Osteocyte (in vitro differentiated cells): ENCODE data around the gene C3. TPM values are rescaled to one million over a fixed set of nuclear protein-coding genes. Genes with fewer than 3 reads are reported as not detected.

Experiments used
- DNase-seq: peaks from one replicate; pipeline ENCODE4 v3.0.0; 2021; ENCODE audit warnings: mixed read lengths; ENCODE audit not compliant: unreplicated experiment; ENCODE audit errors: extremely low spot score
- H3K27ac Mint-ChIP-seq: one replicate; pipeline ENCODE4 v1.8.0; 2021; ENCODE audit warnings: mild to moderate bottlenecking, mixed read lengths; ENCODE audit not compliant: unreplicated experiment
- H3K27me3 Mint-ChIP-seq: one replicate; pipeline ENCODE4 v1.8.0; 2021; ENCODE audit warnings: mixed read lengths; ENCODE audit not compliant: unreplicated experiment
- H3K36me3 Mint-ChIP-seq: one replicate; pipeline ENCODE4 v1.8.0; 2021; ENCODE audit warnings: mixed read lengths; ENCODE audit not compliant: unreplicated experiment
- H3K4me1 Mint-ChIP-seq: one replicate; pipeline ENCODE4 v1.8.0; 2021; ENCODE audit warnings: mixed read lengths; ENCODE audit not compliant: unreplicated experiment
- H3K4me3 Mint-ChIP-seq: one replicate; pipeline ENCODE4 v1.8.0; 2021; ENCODE audit warnings: mild to moderate bottlenecking, moderate library complexity, mixed read lengths; ENCODE audit not compliant: unreplicated experiment
- H3K9me3 Mint-ChIP-seq: one replicate; pipeline ENCODE4 v1.8.0; 2021; ENCODE audit warnings: mixed read lengths; ENCODE audit not compliant: unreplicated experiment
- total RNA-seq: library from RNA; stranded (reverse); gene quantifications from 2 replicates; pipeline ENCODE4 v1.2.1, GENCODE V29; 2021
- TF ChIP-seq, protein P1 (sequence below): fragments of 200-600 bp; sonication (generic); IDR thresholded peaks from 2 replicates; pipeline ENCODE4 v1.5.0; 2021; ENCODE audit warnings: antibody characterized with exemption, mild to moderate bottlenecking, moderate library complexity

C3 gene
- total RNA-seq, 1 donor from 2014 or later = 0.56 TPM

DNA sequence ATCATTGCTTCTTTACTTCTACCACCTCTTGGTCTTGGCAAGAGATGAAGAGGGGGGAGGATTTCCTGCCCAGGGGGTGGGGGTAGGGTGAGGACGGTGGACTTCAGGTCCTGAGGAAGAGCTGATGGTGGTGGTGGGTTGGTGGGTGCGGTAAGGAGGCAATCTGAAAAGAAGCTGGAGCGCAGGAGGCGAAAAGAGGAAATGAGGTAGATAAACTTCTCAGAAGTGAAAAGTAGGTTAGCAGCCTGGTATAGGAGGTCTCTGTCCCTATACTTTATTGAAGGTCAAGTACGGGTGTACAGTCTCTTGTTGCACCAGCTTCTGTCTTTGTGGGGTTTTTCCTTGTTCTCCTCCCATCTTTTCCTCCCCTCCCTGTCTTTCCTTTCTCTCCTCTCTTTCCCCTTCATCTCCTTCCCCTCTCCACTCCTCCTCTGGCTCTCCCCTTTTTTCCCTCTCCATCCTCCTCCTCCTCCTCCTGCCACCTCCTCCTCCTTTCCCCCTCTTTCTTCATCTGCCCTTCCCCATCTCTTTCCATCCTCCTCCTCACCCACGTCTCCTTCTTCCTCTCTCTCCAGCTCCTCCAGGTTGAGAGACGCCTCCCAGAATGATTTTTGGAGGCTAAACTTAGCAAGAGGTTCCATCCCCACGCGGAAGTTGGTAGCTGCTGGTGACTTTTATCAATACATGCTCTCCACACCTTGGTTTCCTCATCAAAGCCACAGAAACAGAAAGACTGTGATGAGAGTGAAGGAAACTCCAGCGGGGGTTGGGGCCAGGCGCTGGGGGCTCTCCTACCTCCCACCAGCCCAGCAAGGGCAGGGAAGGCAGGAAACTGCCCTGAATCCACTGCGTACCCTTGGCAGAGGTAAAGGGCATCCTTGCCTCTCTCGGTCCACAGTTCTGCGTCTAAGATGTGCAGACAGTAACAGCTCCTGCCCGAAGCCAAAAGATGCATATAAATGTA, 65.8 kb downstream of the C3 start:
- no peaks in the 10 kb centered on the region for H3K27me3 Mint-ChIP-seq
- H3K36me3 Mint-ChIP-seq = no peaks in the 10 kb centered on the region

DNA sequence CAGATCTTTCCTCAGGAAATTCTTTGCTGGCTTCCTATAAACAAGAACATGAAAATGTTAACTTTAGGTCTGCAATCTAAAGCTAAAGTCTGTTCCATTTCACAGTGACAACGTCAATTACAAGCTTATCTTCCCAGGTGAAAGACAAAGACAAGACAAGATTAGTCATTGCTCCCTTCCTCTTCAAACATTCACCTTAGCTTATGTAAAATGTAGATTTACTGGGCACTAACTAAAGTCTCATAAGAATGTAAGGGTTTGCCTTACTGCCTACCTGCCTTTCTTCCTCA, 67.7 kb downstream of the C3 start:
- H3K4me1 Mint-ChIP-seq = no peaks in the 10 kb centered on the region
- TF ChIP-seq, protein P1, sequence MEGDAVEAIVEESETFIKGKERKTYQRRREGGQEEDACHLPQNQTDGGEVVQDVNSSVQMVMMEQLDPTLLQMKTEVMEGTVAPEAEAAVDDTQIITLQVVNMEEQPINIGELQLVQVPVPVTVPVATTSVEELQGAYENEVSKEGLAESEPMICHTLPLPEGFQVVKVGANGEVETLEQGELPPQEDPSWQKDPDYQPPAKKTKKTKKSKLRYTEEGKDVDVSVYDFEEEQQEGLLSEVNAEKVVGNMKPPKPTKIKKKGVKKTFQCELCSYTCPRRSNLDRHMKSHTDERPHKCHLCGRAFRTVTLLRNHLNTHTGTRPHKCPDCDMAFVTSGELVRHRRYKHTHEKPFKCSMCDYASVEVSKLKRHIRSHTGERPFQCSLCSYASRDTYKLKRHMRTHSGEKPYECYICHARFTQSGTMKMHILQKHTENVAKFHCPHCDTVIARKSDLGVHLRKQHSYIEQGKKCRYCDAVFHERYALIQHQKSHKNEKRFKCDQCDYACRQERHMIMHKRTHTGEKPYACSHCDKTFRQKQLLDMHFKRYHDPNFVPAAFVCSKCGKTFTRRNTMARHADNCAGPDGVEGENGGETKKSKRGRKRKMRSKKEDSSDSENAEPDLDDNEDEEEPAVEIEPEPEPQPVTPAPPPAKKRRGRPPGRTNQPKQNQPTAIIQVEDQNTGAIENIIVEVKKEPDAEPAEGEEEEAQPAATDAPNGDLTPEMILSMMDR = no peak
- H3K9me3 Mint-ChIP-seq = no peaks in the 10 kb centered on the region
- H3K27me3 Mint-ChIP-seq = no peaks in the 10 kb centered on the region
- DNase-seq = no peak
- no peak overlapping the region for H3K4me3 Mint-ChIP-seq
- no peak overlapping the region for H3K27ac Mint-ChIP-seq
- no peaks in the 10 kb centered on the region for H3K36me3 Mint-ChIP-seq

More for the DNA sequence above, 65.8 kb downstream of the C3 start:
- no peak overlapping the region for H3K27ac Mint-ChIP-seq
- no peaks in the 10 kb centered on the region for H3K4me1 Mint-ChIP-seq
- TF ChIP-seq, protein P1 = no peak
- H3K4me3 Mint-ChIP-seq = no peak overlapping the region
- H3K9me3 Mint-ChIP-seq = no peaks in the 10 kb centered on the region
- DNase-seq = no peak

DNA sequence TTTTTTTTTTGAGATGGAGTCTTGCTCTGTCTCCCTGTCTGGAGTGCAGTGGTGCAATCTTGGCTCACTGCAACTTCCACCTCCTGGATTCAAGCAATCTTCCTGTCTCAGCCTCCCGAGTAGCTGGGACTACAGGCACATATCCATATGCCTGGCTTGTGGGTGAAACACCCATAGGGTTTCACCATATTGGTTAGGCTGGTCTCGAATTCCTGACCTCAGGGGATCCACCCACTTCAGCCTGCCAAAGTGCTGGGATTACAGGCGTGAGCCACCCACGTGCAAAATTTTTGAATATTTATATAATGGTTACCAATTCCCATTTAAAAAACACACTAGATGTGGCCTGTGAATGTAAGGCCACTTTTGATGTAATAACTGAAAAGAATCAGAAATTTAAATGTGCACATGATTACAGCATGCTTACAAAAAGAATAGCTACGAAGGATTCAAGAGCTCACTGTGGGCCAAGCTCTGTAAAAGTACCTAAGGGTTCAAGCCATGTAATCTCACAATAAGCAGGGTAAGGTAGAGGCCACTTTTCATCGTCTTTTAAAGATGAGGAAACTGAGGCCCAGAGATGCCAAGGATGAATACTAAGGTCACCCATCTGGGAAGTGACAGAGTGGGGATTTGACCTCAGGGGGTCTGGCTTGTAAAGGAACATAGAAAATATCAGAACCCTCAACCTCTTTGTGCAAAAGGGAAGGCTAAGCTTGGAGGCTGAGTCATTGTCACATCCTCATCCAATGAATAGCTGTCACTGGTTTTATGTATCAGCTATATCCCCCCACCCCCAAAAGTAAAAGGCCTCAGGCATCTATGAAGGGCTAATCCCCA, 68.3 kb downstream of the C3 start:
- Mint-ChIP-seq H3K4me3 (no peak overlapping the region), H3K27ac (no peak overlapping the region), H3K36me3 (no peaks in the 10 kb centered on the region), H3K4me1 (no peaks in the 10 kb centered on the region), H3K9me3 (no peaks in the 10 kb centered on the region), H3K27me3 (peaks cover under 1% of the 10 kb centered on the region)
- TF ChIP-seq, protein P1 = no peak
- DNase-seq = no peak

DNA sequence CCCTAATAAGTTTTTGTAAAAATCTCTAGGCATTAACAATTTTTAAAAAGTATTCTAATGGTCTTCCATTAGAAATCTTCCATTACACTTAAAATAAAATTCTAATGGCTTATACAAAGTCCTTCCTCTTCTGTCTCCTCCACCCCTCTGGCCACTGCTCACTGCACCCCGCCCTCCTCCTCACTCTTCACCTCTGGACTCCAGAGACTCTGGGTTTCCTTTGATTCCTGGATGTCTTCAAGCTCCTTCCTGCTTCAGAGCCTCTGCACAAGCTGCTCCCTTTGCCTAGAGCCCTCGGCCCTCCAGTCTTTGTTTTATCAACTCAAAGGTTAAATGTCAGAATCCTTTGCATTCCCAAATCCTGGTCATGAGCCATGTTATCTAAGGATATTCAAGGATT, 71.3 kb downstream of the C3 start:
- Mint-ChIP-seq H3K4me3 (no peak overlapping the region), H3K27ac (no peak overlapping the region), H3K27me3 (peaks cover 5% of the 10 kb centered on the region), H3K4me1 (no peaks in the 10 kb centered on the region), H3K9me3 (no peaks in the 10 kb centered on the region), H3K36me3 (no peaks in the 10 kb centered on the region)
- TF ChIP-seq, protein P1 = no peak
- DNase-seq = no peak
